ENCODE data around the gene CLDN5. TPM values are rescaled to one million over a fixed set of nuclear protein-coding genes. Genes with fewer than 3 reads are reported as not detected.

Gene CLDN5
- total and polyA plus RNA-seq, 2 of the 8 experiments (the other 6 are each of a cell fraction or from before 2014, with no cell fraction given) = 1.2 to 1.6 TPM

DNA sequence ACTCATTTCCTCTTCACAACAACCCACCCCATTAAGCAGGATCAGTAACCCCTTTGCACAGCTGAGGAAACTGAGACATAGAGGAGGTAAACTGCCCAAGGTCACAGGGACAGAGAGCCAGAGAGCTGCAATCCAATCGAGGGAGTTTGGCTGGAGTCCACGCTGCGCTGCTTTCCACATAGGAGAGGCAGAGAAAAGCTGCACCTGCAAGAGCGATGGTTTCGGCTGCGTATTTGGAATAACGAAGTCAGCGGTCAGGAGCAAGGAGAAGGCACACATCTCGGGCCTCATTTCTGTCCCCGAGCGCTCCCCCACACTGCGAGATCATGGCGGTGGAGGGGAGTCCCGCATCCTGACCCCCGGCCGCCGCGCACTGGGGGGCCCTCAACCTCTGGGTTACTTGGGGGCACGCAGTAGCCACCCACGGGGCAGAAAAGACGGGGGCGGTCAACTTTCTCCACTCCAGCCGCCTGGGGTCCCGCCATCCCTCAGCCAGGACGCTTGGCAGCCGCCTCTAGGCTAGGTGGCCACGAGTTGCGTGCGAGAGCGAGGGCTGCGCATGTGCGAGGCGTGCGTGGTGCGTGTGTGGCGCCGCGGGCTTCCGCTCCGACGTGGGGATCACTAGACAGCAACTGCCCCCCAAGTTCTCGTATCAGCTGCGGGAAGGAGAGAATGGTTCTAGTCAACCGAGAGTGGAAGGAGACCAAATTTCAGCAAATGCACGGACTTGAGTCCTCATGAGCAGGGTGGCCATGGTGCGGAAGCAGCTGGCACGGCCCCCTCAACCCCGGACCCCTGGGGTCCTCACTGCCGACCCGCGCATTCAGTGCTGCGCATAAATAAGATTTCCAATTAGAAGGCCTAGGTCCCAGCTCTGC, 42.3 kb upstream of the CLDN5 start (continued):
- TF ChIP-seq CEBPB (IDR thresholded peaks at IDR 0.05; ENCODE audit: low read depth, low read length) = no peak
- TF ChIP-seq KDM4A (IDR thresholded peaks at IDR 0.05; ENCODE audit: low read depth, low read length, severe bottlenecking) = no peak
- no peak for TF ChIP-seq SIX5 (IDR thresholded peaks at IDR 0.05; ENCODE audit: low read depth, low read length)
- no peak for TF ChIP-seq TCF12 (IDR thresholded peaks at IDR 0.05; ENCODE audit: low read depth, low read length)
- no peak for TF ChIP-seq CHD2 (IDR thresholded peaks at IDR 0.05; ENCODE audit: low read length)

All from H1 (cell line).